Liver (tissue), 9 donors: ENCODE results near the gene PFDN6. TPM values are rescaled to one million over a fixed set of nuclear protein-coding genes. Genes with fewer than 3 reads are reported as not detected.

Source experiments
- DNase-seq: peaks from one replicate; pipeline ENCODE4 v3.0.0-alpha.2; 2017; ENCODE audit warnings: low spot score
- H3K27ac ChIP-seq, 2 donors: one replicate each; pipeline ENCODE4 v1.7.0; 2013; ENCODE audit warnings: inconsistent platforms in 2 of 2, low read length in 2 of 2, control low read depth in 1 of 2, low read depth in 1 of 2, mild to moderate bottlenecking in 1 of 2
- H3K27me3 ChIP-seq, 4 donors: one replicate each; pipeline versions ENCODE4 v1.6.1 to v1.7.0; 2013; ENCODE audit warnings: low read length in 3 of 4, inconsistent platforms in 1 of 4, mild to moderate bottlenecking in 1 of 4, moderate library complexity in 1 of 4; ENCODE audit not compliant: control insufficient read depth in 4 of 4, insufficient read depth in 4 of 4
- H3K36me3 ChIP-seq, 4 donors: one replicate each; pipeline versions ENCODE4 v1.6.1 to v1.7.0; 2013; ENCODE audit warnings: low read length in 3 of 4, mild to moderate bottlenecking in 3 of 4, low read depth in 1 of 4, moderate library complexity in 1 of 4; ENCODE audit not compliant: control insufficient read depth in 4 of 4, insufficient read depth in 3 of 4
- H3K4me1 ChIP-seq, 4 donors: one replicate each; pipeline versions ENCODE4 v1.6.1 to v1.7.0; 2013; ENCODE audit warnings: low read length in 3 of 4, mild to moderate bottlenecking in 3 of 4, moderate library complexity in 1 of 4; ENCODE audit not compliant: control insufficient read depth in 4 of 4, insufficient read depth in 4 of 4
- H3K4me3 ChIP-seq, 3 donors: one replicate each; pipeline versions ENCODE4 v1.6.1 to v1.7.0; 2013; ENCODE audit warnings: low read length in 3 of 3, control low read depth in 1 of 3, low read depth in 1 of 3, mild to moderate bottlenecking in 1 of 3
- H3K9ac ChIP-seq, 2 donors: one replicate each; pipeline ENCODE4 v1.7.0; 2013; ENCODE audit warnings: low read length in 2 of 2, mild to moderate bottlenecking in 2 of 2, moderate library complexity in 2 of 2, control low read depth in 1 of 2, low read depth in 1 of 2
- H3K9me3 ChIP-seq, 4 donors: one replicate each; pipeline versions ENCODE4 v1.6.1 to v1.7.0; 2013; ENCODE audit warnings: low read length in 3 of 4; ENCODE audit not compliant: control insufficient read depth in 4 of 4
- ATF3 ChIP-seq: IDR thresholded peaks from 2 replicates; pipeline ENCODE4 v1.6.1; 2016; ENCODE audit warnings: antibody characterized with exemption
- CTCF ChIP-seq: fragments of 150-350 bp; IDR thresholded peaks from 2 replicates; pipeline ENCODE4 v1.5.1; 2017; ENCODE audit warnings: improper control_type of control experiment, low read depth, low read length; ENCODE audit not compliant: missing input control
- EGR1 ChIP-seq, 2 donors: IDR thresholded peaks; 2 replicates each; pipeline ENCODE4 v1.6.1; 2016 to 2018; ENCODE audit warnings: antibody characterized with exemption in 2 of 2, low read depth in 2 of 2
- FOXA1 ChIP-seq: IDR thresholded peaks from 2 replicates; pipeline ENCODE4 v1.6.1; 2016; ENCODE audit warnings: antibody characterized with exemption
- FOXA2 ChIP-seq: IDR thresholded peaks from 2 replicates; pipeline ENCODE4 v1.6.1; 2016; ENCODE audit warnings: antibody characterized with exemption
- GABPA ChIP-seq, 2 donors: IDR thresholded peaks in 1 of 2; conservative IDR thresholded peaks in 1 of 2; 2 replicates each; pipeline ENCODE4 v1.6.1; 2016; ENCODE audit warnings: antibody characterized with exemption in 2 of 2, mild to moderate bottlenecking in 1 of 2, moderate library complexity in 1 of 2
- HNF4A ChIP-seq, 2 donors: conservative IDR thresholded peaks; 2 replicates each; pipeline ENCODE4 v1.6.1; 2016; ENCODE audit warnings: antibody characterized with exemption in 2 of 2, mild to moderate bottlenecking in 2 of 2
- HNF4G ChIP-seq: IDR thresholded peaks from 2 replicates; pipeline ENCODE4 v1.6.1; 2016; ENCODE audit warnings: antibody characterized with exemption
- JUND ChIP-seq, 2 donors: IDR thresholded peaks; 2 replicates each; pipeline ENCODE4 v1.6.1; 2016; ENCODE audit warnings: antibody characterized with exemption in 2 of 2
- MAX ChIP-seq: IDR thresholded peaks from 2 replicates; pipeline ENCODE4 v1.6.1; 2016; ENCODE audit warnings: antibody characterized with exemption
- NR2F2 ChIP-seq: IDR thresholded peaks from 2 replicates; pipeline ENCODE4 v1.6.1; 2016; ENCODE audit warnings: antibody characterized with exemption
- RAD21 ChIP-seq, 2 donors: IDR thresholded peaks; 2 replicates each; pipeline ENCODE4 v1.6.1; 2016; ENCODE audit warnings: antibody characterized with exemption in 2 of 2, mild to moderate bottlenecking in 2 of 2
- REST ChIP-seq: IDR thresholded peaks from 2 replicates; pipeline ENCODE4 v1.6.1; 2016; ENCODE audit warnings: antibody characterized with exemption, mild to moderate bottlenecking
- RXRA ChIP-seq, 2 donors: IDR thresholded peaks; 2 replicates each; pipeline ENCODE4 v1.6.1; 2017 to 2018; ENCODE audit warnings: antibody characterized with exemption in 2 of 2, mild to moderate bottlenecking in 1 of 2
- SP1 ChIP-seq: IDR thresholded peaks from 2 replicates; pipeline ENCODE4 v1.6.1; 2018; ENCODE audit warnings: antibody characterized with exemption, mild to moderate bottlenecking
- TAF1 ChIP-seq: conservative IDR thresholded peaks from 2 replicates; pipeline ENCODE4 v1.6.1; 2016; ENCODE audit warnings: antibody characterized with exemption, mild to moderate bottlenecking
- YY1 ChIP-seq: IDR thresholded peaks from 2 replicates; pipeline ENCODE4 v1.6.1; 2016; ENCODE audit warnings: antibody characterized with exemption, mild to moderate bottlenecking
- ZBTB33 ChIP-seq: IDR thresholded peaks from 2 replicates; pipeline ENCODE4 v1.6.1; 2016; ENCODE audit warnings: antibody characterized with exemption
- whole genome bisulfite sequencing: extraction: QIAGEN DNeasy Blood & Tissue Kit; methylation state at CpG from one replicate; pipeline ENCODE4 v1.1.7; 2013; 5-methylcytosine and 5-hydroxymethylcytosine counted together
- polyA plus RNA-seq, 2 donors: library from polyadenylated mRNA; stranded (reverse) in 1 of 2; unstranded in 1 of 2; fragments of 200-250 nt in 1 of 2; fragments of >200 nt in 1 of 2; fragmentation: Nextera tagmentation in 1 of 2; extraction: Ambion mirVana in 1 of 2; gene quantifications; one replicate each; pipeline versions ENCODE4 v1.2.1 to v1.2.3, GENCODE V29; 2013 to 2015
- total RNA-seq, 2 donors: library from RNA; depleted of rRNA; stranded (reverse); fragments of >200 nt; gene quantifications; one replicate each; pipeline ENCODE4 v1.2.3, GENCODE V29; 2014
- donor health status: healthy.
- donor health status: healthy.
- donor health status: healthy.
- donor health status: healthy.
- donor health status: healthy.

Gene PFDN6
- total and polyA plus RNA-seq, 4 donors = 6.5 to 60.1 (median 17.4) TPM

- 96% methylated on average over 3 of the region's 3 CpGs for WGBS
- TF ChIP-seq CTCF = no peak
- TF ChIP-seq ATF3 = no peak
- TF ChIP-seq JUND (IDR thresholded peaks at IDR 0.05) = no peak
- TF ChIP-seq FOXA1 = no peak
- TF ChIP-seq ZBTB33 = no peak
- no peak for TF ChIP-seq YY1
- TF ChIP-seq SP1 = no peak
- TF ChIP-seq HNF4A (conservative IDR thresholded peaks at IDR 0.05) = no peak
- no peak for TF ChIP-seq FOXA2
- TF ChIP-seq HNF4G = no peak
- no peak for TF ChIP-seq REST
- TF ChIP-seq MAX = no peak
- TF ChIP-seq EGR1 (IDR thresholded peaks at IDR 0.05; ENCODE audit: low read depth in 2 of 2) = no peak
- TF ChIP-seq TAF1 = no peak
- no peak for TF ChIP-seq NR2F2
- TF ChIP-seq RAD21 (IDR thresholded peaks at IDR 0.05) = no peak
- no peak for TF ChIP-seq GABPA (IDR thresholded peaks at IDR 0.05 in 1 of 2, conservative IDR thresholded peaks at IDR 0.05 in 1 of 2)
- TF ChIP-seq RXRA (IDR thresholded peaks at IDR 0.05) = no peak
- Histone ChIP-seq H3K36me3 (peaks cover 0 to 52% (median 13%) of the 10 kb centered on the region in 4 donors), H3K4me1 (peaks cover 5 to 33% (median 20%) of the 10 kb centered on the region in 4 donors), H3K9ac (no peak overlapping the region), H3K4me3 (no peak overlapping the region), H3K27me3 (no peaks in the 10 kb centered on the region), H3K9me3 (no peaks in the 10 kb centered on the region), H3K27ac (no peak overlapping the region)
- DNase-seq = no peak
Measured at GRCh38 chr6:33278810-33279209, 10.6 kb upstream of the PFDN6 start.
